Measurements from ENCODE around the gene ZDHHC11.
"Not testable (repeated sequence)": the region's sequence is repeated elsewhere in the genome, so short reads cannot be mapped to it uniquely, and the experiment has no call there.

Gene ZDHHC11

GRCh38 chr5:846602-847091 lies 4.1 kb downstream of the ZDHHC11 start:
- not testable (repeated sequence) for H3K36me3 ChIP-seq; DNase-seq; H3K4me1 ChIP-seq; H3K9me3 ChIP-seq; H3K4me3 ChIP-seq (ENCODE audit: low read depth, low read length)
- H3K27me3 ChIP-seq, result peaks cover 10% of the 10 kb centered on the region

- not testable (repeated sequence) for H3K36me3 ChIP-seq; H3K4me3 ChIP-seq (ENCODE audit: low read depth, low read length); H3K9me3 ChIP-seq; DNase-seq; H3K4me1 ChIP-seq; H3K27me3 ChIP-seq
Observed at GRCh38 chr5:845676-846601, 4.8 kb downstream of the ZDHHC11 start.

DNA sequence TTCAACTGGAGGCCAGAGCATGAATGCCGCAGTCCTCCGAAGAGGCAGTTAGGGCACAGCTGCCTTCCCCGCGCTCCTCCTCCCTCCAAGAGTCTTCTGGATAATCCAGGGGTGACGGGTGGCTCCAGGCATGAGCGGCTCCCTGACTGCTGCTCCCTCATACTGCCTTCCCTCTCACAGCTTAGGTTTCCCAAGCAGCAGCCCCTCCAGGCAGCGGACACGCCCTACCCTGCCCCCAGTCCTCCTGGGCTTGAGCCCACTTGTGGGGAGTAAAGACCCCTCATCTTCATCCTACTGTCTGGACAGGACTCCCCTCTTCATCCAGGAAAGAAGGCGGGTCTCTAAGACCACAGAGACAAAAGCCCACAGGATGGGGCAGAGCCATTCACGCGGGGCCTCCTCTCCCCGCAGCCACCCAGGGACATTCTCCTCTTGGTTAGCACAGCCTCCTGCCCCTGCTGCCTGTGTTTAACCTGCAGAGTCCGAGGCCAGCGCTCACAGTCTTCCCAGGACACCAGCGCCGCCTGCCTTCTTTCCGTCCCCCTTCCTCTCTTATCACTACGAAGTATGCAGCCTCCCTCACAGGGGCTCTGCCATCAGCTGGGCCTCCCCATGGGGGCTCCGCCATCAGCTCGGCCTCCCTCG lies 5.6 kb downstream of the ZDHHC11 start:
- not testable (repeated sequence) for H3K9me3 ChIP-seq; H3K4me3 ChIP-seq (ENCODE audit: low read depth, low read length); H3K27me3 ChIP-seq; H3K4me1 ChIP-seq; H3K36me3 ChIP-seq; DNase-seq

- not testable (repeated sequence) for H3K4me3 ChIP-seq (ENCODE audit: low read depth, low read length); H3K27me3 ChIP-seq; H3K9me3 ChIP-seq; H3K4me1 ChIP-seq; H3K36me3 ChIP-seq
- peak; percentile 7 for DNase-seq
Observed at GRCh38 chr5:844426-844825, 6.4 kb downstream of the ZDHHC11 start.

GRCh38 chr5:843926-844325 lies 6.9 kb downstream of the ZDHHC11 start:
- not testable (repeated sequence) for H3K4me1 ChIP-seq; H3K9me3 ChIP-seq; H3K4me3 ChIP-seq (ENCODE audit: low read depth, low read length); H3K27me3 ChIP-seq; H3K36me3 ChIP-seq
- DNase-seq, result peak; percentile 24

DNA sequence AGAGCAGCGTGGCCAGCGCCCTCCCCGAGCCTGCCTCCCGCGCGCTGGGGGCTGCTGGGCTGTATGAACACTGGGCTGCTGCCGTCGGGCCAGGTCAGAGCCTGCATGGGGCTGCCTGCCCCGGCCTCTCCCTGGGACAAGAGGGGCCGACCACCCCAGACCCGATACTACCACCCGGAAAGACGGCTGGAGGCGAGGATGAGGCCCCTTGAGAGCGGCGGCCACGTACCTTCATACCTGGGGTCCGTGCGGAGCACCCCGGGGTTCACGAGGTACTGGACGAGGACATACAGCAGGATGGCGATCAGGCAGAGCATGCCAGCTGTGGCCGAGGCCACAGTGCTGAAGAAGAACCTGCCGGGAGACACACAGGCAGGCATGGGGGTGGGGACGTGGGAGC lies 7.4 kb downstream of the ZDHHC11 start:
- not testable (repeated sequence) for H3K36me3 ChIP-seq

GRCh38 chr5:842402-843221 lies 8.2 kb downstream of the ZDHHC11 start:
- H3K4me1 ChIP-seq; H3K36me3 ChIP-seq; H3K9me3 ChIP-seq; H3K4me3 ChIP-seq (ENCODE audit: low read depth, low read length); H3K27me3 ChIP-seq: not testable (repeated sequence)
- peak; percentile 13 for DNase-seq

More for the DNA sequence above, 7.4 kb downstream of the ZDHHC11 start:
- not testable (repeated sequence) for H3K4me1 ChIP-seq; H3K4me3 ChIP-seq (ENCODE audit: low read depth, low read length); H3K27me3 ChIP-seq; H3K9me3 ChIP-seq
- DNase-seq, result peak; percentile 17

DNA sequence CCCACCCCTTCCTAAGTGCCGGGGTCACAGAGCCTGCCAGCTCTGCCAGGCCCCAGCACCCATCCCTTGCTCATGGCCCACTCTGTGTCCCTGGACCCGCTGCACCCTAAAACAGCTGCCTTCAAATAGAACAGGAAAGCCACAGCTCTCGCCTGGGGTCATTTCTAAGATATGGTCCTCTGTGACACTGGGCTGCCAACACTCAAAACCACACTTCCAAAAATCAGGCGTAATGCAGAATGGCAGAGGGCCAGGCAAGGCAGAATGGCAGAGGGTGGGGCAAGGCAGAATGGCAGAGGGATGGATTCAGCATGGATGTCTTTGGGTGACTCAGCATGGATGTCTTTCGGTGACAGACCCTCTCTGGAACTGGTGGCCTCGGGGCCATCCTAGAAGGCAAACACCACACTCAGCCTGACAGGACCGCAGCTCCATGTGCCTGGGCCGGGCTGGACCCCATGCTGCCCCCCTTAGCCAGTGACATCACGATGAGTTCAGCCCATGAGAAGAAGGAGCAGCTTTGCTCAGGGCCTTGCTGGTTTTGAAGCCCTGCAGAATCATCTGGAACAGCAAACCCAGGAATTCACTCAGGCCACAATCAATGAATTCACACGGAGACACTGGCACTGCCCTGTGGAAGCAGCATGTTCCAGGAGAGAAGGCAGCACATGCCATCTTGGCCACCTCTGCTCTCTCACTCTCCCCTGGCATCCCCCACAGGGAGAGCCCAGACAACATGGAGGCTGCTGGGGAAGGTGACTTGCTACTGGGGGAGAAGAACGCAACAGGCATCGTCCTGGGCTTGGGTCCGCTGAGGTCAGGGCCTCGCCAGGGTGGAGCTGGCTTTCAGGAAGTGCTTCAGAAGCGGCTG lies 9.0 kb downstream of the ZDHHC11 start:
- H3K4me3 ChIP-seq (ENCODE audit: low read depth, low read length); H3K27me3 ChIP-seq; H3K4me1 ChIP-seq; H3K36me3 ChIP-seq; H3K9me3 ChIP-seq: not testable (repeated sequence)
- peak; percentile 8 for DNase-seq

DNA sequence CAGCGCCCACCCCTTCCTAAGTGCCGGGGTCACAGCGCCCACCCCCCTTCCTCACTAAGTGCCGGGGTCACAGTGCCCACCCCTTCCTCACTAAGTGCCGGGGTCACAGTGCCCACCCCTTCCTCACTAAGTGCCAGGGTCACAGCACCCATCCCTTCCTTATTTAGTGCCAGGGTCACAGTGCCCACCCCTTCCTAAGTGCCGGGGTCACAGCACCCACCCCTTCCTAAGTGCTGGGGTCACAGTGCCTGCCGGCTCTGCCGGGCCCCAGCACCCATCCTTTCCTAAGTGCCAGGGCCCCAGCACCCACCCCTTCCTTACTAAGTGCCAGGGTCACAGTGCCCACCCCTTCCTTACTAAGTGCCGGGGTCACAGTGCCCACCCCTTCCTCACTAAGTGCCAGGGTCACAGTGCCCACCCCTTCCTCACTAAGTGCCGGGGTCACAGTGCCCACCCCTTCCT lies 9.8 kb downstream of the ZDHHC11 start:
- not testable (repeated sequence) for H3K4me1 ChIP-seq; H3K4me3 ChIP-seq (ENCODE audit: low read depth, low read length); H3K9me3 ChIP-seq; H3K36me3 ChIP-seq; H3K27me3 ChIP-seq; DNase-seq

DNA sequence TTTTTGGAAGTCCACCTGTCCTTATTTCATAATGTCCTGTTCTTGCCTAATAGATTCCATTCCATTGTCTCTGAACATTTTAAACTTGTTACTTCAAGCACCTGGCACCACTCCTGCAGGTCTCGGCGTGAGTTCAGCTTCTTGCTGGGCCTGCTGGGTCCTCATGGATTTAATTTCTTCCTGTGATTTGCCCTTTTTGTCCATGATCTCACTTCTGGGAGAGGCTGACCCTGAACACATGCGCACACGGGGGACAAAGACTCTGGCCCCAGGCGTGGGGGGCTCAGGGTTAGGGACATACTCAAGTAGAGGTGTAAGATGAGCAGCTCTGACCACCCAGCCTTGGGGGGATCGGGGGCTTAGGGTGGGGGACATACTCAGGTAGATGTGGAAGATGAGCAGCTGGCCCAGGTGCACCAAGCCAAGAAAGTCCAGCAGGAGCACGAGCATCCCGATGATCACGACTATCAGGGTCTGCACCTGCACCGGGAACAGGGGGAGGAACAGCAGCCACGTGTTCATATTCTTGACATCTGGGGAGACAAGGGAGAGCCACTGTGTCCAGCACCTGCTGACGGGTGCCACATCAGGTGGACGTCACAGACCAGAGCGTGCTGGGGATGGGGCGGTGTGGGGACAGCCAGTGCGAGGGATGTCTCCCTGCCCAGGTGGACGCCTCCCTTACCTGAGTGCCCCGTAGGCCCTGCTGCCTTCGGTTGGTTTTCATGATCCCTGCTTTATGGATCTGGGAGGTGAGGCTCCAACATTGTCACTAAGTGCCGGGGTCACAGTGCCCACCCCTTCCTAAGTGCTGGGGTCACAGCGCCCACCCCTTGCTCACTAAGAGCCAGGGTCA lies 10.4 kb downstream of the ZDHHC11 start:
- not testable (repeated sequence) for H3K4me3 ChIP-seq (ENCODE audit: low read depth, low read length)
- peak; percentile 15 for DNase-seq

GRCh38 chr5:838431-838851 lies 12.3 kb downstream of the ZDHHC11 start:
- H3K4me1 ChIP-seq; H3K9me3 ChIP-seq; H3K27me3 ChIP-seq; H3K36me3 ChIP-seq; H3K4me3 ChIP-seq (ENCODE audit: low read depth, low read length): not testable (repeated sequence)
- DNase-seq, result peak; percentile 40

More for the DNA sequence above, 10.4 kb downstream of the ZDHHC11 start:
- not testable (repeated sequence) for H3K9me3 ChIP-seq, H3K4me1 ChIP-seq, H3K36me3 ChIP-seq, H3K27me3 ChIP-seq

DNA sequence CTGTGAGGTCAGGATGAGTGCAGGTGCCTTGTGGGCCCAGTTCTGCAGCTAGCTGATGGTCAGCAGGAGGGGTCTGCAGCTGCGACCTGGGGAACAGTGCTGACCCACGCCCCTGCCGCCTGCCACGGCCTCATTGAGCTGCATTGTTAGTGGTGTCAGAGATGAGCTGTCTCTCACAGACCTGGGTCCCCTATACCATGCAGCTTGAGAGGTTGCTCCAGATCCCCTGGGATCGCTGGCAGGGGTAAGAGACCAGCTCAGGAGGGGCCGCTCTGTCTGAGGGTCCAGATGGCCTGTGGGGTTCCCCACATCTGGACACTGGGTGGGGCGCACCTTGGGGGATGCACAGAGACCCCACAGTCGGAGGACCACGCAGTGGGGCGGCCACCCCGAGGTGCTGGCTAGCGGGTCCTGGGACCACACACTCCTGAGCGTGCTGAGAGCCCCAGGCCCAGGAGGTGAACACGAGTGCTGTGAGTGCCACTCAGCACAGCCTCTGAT lies 13.1 kb downstream of the ZDHHC11 start:
- H3K36me3 ChIP-seq; DNase-seq; H3K4me3 ChIP-seq (ENCODE audit: low read depth, low read length); H3K4me1 ChIP-seq; H3K27me3 ChIP-seq; H3K9me3 ChIP-seq: not testable (repeated sequence)

GRCh38 chr5:835933-836612 lies 14.7 kb downstream of the ZDHHC11 start:
- H3K27me3 ChIP-seq; H3K4me1 ChIP-seq; DNase-seq; H3K9me3 ChIP-seq; H3K36me3 ChIP-seq; H3K4me3 ChIP-seq (ENCODE audit: low read depth, low read length): not testable (repeated sequence)

All from BE2C (cell line).